OCI-LY1 (cell line): ENCODE results near the gene SMG9.

Source experiments
- H2AFZ ChIP-seq: fragments of 200-600 bp; sonication (generic), shearing (Covaris generic); 2 replicates; pipeline ENCODE4 v1.6.0; 2014; ENCODE audit warnings: antibody characterized with exemption, mild to moderate bottlenecking, low read length
- H3F3A ChIP-seq: fragments of 200-600 bp; sonication (generic), shearing (Covaris generic); 2 replicates; pipeline ENCODE4 v1.6.0; 2014; ENCODE audit warnings: mild to moderate bottlenecking, antibody characterized with exemption, low read length, moderate library complexity; ENCODE audit not compliant: insufficient read depth
- H3K27ac ChIP-seq: fragments of 200-600 bp; sonication (generic); 2 replicates; pipeline ENCODE4 v1.5.1; 2014; ENCODE audit warnings: low read length, mixed run types, mild to moderate bottlenecking, low read depth; ENCODE audit not compliant: poor library complexity, severe bottlenecking
- H3K27me3 ChIP-seq: fragments of 200-600 bp; sonication (generic); 2 replicates; pipeline ENCODE4 v1.6.0; 2014; ENCODE audit warnings: antibody characterized with exemption, mild to moderate bottlenecking, low read length, moderate library complexity; ENCODE audit not compliant: insufficient read depth
- H3K36me3 ChIP-seq: fragments of 200-600 bp; sonication (generic); 2 replicates; pipeline ENCODE4 v1.6.1; 2014; ENCODE audit warnings: mild to moderate bottlenecking, antibody characterized with exemption, low read length, moderate library complexity, mixed read lengths; ENCODE audit not compliant: insufficient read depth
- H3K4me1 ChIP-seq: fragments of 200-600 bp; sonication (generic); 2 replicates; pipeline ENCODE4 v1.5.1; 2014; ENCODE audit warnings: mild to moderate bottlenecking, low read length, moderate library complexity; ENCODE audit not compliant: insufficient read depth, severe bottlenecking
- H3K4me2 ChIP-seq: fragments of 200-600 bp; sonication (generic), shearing (Covaris generic); 2 replicates; pipeline ENCODE4 v1.6.1; 2014; ENCODE audit warnings: low read length
- H3K4me3 ChIP-seq: fragments of 200-600 bp; sonication (generic); 2 replicates; pipeline ENCODE4 v1.5.1; 2014; ENCODE audit warnings: low read length, low read depth, mild to moderate bottlenecking, mixed read lengths; ENCODE audit not compliant: poor library complexity, severe bottlenecking
- H3K79me2 ChIP-seq: fragments of 200-600 bp; shearing (Covaris generic); 2 replicates; pipeline ENCODE4 v1.6.1; 2016; ENCODE audit warnings: mixed run types, low read length, mixed read lengths; ENCODE audit not compliant: insufficient read depth
- H3K9ac ChIP-seq: fragments of 200-600 bp; sonication (generic), shearing (Covaris generic); 2 replicates; pipeline ENCODE4 v1.6.1; 2014; ENCODE audit warnings: mild to moderate bottlenecking, low read length, mixed read lengths
- H3K9me2 ChIP-seq: fragments of 200-600 bp; sonication (generic), shearing (Covaris generic); 2 replicates; pipeline ENCODE4 v1.6.1; 2014; ENCODE audit warnings: low read depth, mild to moderate bottlenecking, low read length, mixed read lengths
- H3K9me3 ChIP-seq: fragments of 200-600 bp; shearing (Covaris generic); 2 replicates; pipeline ENCODE4 v1.6.1; 2014; ENCODE audit warnings: low read length, mixed read lengths
- H4K20me1 ChIP-seq: fragments of 200-600 bp; sonication (generic), shearing (Covaris generic); 2 replicates; pipeline ENCODE4 v1.6.0; 2016; ENCODE audit warnings: mild to moderate bottlenecking, low read length; ENCODE audit not compliant: insufficient read depth
- EZH2 ChIP-seq: fragments of 200-600 bp; sonication (generic), shearing (Covaris generic); IDR thresholded peaks from 2 replicates; pipeline ENCODE4 v1.8.0; 2017; ENCODE audit warnings: borderline replicate concordance, mixed run types, mild to moderate bottlenecking, antibody characterized with exemption, low read length, moderate library complexity, mixed read lengths
- TF ChIP-seq, protein P1 (sequence below): fragments of 200-600 bp; sonication (generic), shearing (Covaris generic); IDR thresholded peaks from 2 replicates; pipeline ENCODE4 v1.5.1; 2017; ENCODE audit warnings: mild to moderate bottlenecking, antibody characterized with exemption, low read length, moderate library complexity, mixed read lengths

SMG9 gene

DNA sequence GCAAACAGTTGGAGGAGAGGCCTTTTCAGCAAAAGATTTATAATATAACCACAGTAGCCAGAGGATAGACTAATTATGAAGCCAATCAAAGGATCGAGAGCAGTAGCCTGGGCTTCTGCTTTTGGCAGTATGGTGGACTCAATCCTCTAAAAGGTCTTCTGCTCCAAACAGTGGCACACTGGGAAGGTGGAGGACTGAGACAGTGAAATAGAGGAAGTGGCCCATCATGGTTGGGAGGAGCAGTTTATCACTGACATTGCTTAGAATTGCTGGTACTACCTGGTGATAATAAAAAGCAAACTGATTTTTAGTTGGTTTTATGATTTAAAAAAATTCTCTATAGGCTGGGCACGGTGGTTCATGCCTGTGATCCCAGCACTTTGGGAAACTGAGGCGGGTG, 63.9 kb downstream of the SMG9 start:
- Histone ChIP-seq H3K9ac (no peak overlapping the region), H2AFZ (no peak overlapping the region), H3F3A (no peaks in the 10 kb centered on the region), H3K79me2 (no peaks in the 10 kb centered on the region), H3K4me1 (no peaks in the 10 kb centered on the region), H4K20me1 (no peaks in the 10 kb centered on the region), H3K36me3 (no peaks in the 10 kb centered on the region), H3K27ac (no peak overlapping the region), H3K9me3 (peaks cover 6% of the 10 kb centered on the region; the same call in 1 of the 2 replicates), H3K4me3 (no peak overlapping the region), H3K9me2 (no peaks in the 10 kb centered on the region), H3K4me2 (no peak overlapping the region), H3K27me3 (peaks cover 6% of the 10 kb centered on the region; the same call in 1 of the 2 replicates)
- TF ChIP-seq, protein P1, sequence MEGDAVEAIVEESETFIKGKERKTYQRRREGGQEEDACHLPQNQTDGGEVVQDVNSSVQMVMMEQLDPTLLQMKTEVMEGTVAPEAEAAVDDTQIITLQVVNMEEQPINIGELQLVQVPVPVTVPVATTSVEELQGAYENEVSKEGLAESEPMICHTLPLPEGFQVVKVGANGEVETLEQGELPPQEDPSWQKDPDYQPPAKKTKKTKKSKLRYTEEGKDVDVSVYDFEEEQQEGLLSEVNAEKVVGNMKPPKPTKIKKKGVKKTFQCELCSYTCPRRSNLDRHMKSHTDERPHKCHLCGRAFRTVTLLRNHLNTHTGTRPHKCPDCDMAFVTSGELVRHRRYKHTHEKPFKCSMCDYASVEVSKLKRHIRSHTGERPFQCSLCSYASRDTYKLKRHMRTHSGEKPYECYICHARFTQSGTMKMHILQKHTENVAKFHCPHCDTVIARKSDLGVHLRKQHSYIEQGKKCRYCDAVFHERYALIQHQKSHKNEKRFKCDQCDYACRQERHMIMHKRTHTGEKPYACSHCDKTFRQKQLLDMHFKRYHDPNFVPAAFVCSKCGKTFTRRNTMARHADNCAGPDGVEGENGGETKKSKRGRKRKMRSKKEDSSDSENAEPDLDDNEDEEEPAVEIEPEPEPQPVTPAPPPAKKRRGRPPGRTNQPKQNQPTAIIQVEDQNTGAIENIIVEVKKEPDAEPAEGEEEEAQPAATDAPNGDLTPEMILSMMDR = no peak
- no peak for TF ChIP-seq EZH2

DNA sequence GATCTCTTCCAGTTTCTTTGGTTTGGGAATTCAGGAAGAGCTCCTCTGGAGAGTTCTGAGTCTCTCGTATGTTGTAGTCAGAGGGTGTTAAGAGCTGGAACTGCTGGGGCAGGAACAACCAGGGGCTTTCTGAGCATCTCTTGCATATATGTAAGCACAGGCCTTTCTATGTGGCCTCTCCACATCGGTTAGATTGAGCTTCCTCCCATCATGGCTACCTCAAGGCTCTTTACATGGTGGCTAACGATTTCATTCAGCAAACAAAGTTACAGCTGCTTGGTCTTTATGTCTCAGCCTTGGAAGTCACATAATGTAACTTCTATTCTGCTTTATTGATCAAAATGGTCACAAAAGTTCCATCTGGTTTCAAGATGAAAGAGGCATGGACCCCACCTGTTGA, 64.3 kb downstream of the SMG9 start:
- Histone ChIP-seq H2AFZ (no peak overlapping the region), H3K4me2 (no peak overlapping the region), H3K27ac (no peak overlapping the region), H3K4me1 (no peaks in the 10 kb centered on the region), H3K9me2 (no peaks in the 10 kb centered on the region), H3F3A (no peaks in the 10 kb centered on the region), H3K79me2 (no peaks in the 10 kb centered on the region), H3K4me3 (no peak overlapping the region), H3K36me3 (no peaks in the 10 kb centered on the region), H3K9me3 (peaks cover 6% of the 10 kb centered on the region; the same call in 1 of the 2 replicates), H4K20me1 (no peaks in the 10 kb centered on the region), H3K9ac (no peak overlapping the region), H3K27me3 (peaks cover 6% of the 10 kb centered on the region; the same call in 1 of the 2 replicates)
- TF ChIP-seq, protein P1 = no peak
- TF ChIP-seq EZH2 = no peak

DNA sequence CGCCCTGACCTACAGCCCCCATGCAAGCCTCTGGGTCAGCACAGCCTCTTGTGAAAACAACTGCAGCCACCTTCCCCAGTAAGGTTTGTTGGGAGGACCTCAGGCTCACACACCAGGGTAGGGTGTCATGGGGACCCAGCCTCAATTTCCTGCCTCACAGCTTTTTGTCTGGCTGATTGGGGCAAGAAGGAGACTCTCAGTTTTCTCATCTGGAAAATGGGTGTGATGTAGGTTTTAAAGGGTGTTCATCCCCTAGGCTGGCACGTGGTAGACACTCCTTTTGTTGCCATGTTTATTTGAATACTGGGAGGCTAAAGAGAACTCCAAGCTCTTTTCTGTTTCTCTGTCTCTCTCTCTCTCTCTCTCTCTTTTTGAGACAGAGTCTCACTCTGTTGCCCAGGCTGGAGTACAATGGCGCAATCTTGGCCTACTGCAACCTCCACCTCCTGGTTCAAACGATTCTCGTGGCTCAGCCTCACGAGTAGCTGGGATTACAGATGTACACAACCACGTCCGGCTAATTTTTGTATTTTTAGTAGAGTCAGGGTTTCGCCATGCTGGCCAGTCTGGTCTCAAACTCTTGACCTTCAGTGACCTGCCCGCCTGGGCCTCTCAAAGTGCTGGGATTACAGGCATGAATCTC, 66.6 kb downstream of the SMG9 start:
- no peaks in the 10 kb centered on the region for H3K36me3 ChIP-seq
- no peaks in the 10 kb centered on the region for H3F3A ChIP-seq
- H3K27ac ChIP-seq = no peak overlapping the region
- H3K4me3 ChIP-seq = no peak overlapping the region
- no peak overlapping the region for H3K4me2 ChIP-seq
- H3K79me2 ChIP-seq = no peaks in the 10 kb centered on the region
- peaks cover 6% of the 10 kb centered on the region; the same call in 1 of the 2 replicates for H3K27me3 ChIP-seq
- no peak overlapping the region for H2AFZ ChIP-seq
- no peak overlapping the region for H3K9ac ChIP-seq
- H3K4me1 ChIP-seq = no peaks in the 10 kb centered on the region
- peaks cover 6% of the 10 kb centered on the region; the same call in 1 of the 2 replicates for H3K9me3 ChIP-seq
- no peaks in the 10 kb centered on the region for H3K9me2 ChIP-seq
- TF ChIP-seq, protein P1 = no peak
- TF ChIP-seq EZH2 = no peak
- no peaks in the 10 kb centered on the region for H4K20me1 ChIP-seq
